Bronchial epithelial cell (primary cell): ENCODE data around the gene XPC. TPM values are rescaled to one million over a fixed set of nuclear protein-coding genes. Genes with fewer than 3 reads are reported as not detected.
"Not testable (repeated sequence)": the region's sequence is repeated elsewhere in the genome, so short reads cannot be mapped to it uniquely, and the experiment has no call there.

Experiments used
- DNase-seq: peaks from one replicate; pipeline ENCODE4 v3.0.0-alpha.2; 2010; ENCODE audit warnings: low read depth
- FAIRE-seq: peaks from 2 replicates; lab custom pipeline; 2011; peaks lifted over from hg19 to GRCh38; lab: Jason Lieb, UNC
- H3K27me3 ChIP-seq: 2 replicates; pipeline ENCODE4 v1.5.1; 2011; ENCODE audit warnings: low read length; ENCODE audit not compliant: control insufficient read depth, insufficient read depth
- H3K36me3 ChIP-seq: 2 replicates; pipeline ENCODE4 v1.5.1; 2011; ENCODE audit warnings: low read length; ENCODE audit not compliant: control insufficient read depth, insufficient read depth
- H3K4me3 ChIP-seq: 2 replicates; pipeline ENCODE4 v1.5.1; 2011; ENCODE audit warnings: mild to moderate bottlenecking, low read depth, low read length, control low read depth
- total RNA-seq: library from RNA; depleted of rRNA; stranded (reverse); fragments of >200 nt; gene quantifications from 2 replicates; pipeline ENCODE4 v1.2.1, GENCODE V29; 2014
- TF ChIP-seq, protein P1 (sequence below): IDR thresholded peaks from 2 replicates; pipeline ENCODE4 v1.5.1; 2011; ENCODE audit warnings: mild to moderate bottlenecking, moderate library complexity, low read length, control low read depth, inconsistent platforms; ENCODE audit not compliant: insufficient read depth, severe bottlenecking

Gene XPC
- total RNA-seq, 1 donor from 2014 or later: 25.3 TPM

DNA sequence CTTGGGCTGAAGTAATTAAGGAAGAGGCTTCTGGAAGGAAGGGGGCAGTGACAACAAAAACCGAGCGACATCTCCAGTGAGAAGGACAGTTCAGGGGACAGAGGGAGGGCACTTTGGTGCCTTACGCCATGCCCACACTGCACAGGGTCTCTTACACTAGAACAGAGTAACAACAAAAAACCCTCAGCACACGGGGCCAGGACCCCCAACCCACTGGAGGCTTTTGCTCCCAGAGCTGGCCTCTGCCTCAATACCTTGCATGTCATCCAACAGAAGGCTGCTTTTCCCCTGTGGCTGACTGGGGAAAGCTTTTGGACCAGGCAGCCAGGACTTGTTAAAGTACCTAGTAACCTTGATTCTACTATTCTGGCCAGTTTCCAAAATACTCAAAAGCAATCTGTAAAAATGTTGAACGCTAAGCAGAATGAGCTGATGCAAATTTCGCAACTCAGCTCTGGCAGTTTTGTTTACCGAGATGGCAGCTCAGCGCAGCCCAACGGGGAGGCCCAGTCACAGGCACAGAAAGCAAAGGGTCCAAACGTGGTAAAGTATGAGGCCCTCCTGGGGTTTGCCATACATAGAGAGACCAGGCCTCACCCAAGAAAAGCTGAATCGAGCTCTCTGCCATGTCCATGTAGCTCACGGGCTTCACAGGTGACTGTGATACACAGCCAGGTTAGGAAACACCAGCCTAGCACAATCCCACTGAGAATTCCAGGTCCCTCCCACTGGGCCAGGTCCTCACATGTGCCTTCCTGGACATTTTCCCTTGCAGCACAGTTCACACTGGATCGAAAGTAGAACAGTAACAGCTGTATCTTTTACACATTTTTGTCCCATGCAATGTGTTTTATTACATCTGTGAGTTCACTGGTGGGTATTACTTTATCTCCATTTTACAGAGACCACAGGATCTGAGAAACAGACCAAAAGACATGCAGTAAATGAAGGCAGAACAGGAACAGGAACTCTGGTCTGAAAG, 59.7 kb downstream of the XPC start:
- H3K27me3 ChIP-seq: no peaks in the 10 kb centered on the region
- DNase-seq: peak; percentile 71
- TF ChIP-seq, protein P1, sequence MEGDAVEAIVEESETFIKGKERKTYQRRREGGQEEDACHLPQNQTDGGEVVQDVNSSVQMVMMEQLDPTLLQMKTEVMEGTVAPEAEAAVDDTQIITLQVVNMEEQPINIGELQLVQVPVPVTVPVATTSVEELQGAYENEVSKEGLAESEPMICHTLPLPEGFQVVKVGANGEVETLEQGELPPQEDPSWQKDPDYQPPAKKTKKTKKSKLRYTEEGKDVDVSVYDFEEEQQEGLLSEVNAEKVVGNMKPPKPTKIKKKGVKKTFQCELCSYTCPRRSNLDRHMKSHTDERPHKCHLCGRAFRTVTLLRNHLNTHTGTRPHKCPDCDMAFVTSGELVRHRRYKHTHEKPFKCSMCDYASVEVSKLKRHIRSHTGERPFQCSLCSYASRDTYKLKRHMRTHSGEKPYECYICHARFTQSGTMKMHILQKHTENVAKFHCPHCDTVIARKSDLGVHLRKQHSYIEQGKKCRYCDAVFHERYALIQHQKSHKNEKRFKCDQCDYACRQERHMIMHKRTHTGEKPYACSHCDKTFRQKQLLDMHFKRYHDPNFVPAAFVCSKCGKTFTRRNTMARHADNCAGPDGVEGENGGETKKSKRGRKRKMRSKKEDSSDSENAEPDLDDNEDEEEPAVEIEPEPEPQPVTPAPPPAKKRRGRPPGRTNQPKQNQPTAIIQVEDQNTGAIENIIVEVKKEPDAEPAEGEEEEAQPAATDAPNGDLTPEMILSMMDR: no peak
- no peak overlapping the region for H3K4me3 ChIP-seq
- FAIRE-seq: no peak
- H3K36me3 ChIP-seq: peaks cover 13% of the 10 kb centered on the region

DNA sequence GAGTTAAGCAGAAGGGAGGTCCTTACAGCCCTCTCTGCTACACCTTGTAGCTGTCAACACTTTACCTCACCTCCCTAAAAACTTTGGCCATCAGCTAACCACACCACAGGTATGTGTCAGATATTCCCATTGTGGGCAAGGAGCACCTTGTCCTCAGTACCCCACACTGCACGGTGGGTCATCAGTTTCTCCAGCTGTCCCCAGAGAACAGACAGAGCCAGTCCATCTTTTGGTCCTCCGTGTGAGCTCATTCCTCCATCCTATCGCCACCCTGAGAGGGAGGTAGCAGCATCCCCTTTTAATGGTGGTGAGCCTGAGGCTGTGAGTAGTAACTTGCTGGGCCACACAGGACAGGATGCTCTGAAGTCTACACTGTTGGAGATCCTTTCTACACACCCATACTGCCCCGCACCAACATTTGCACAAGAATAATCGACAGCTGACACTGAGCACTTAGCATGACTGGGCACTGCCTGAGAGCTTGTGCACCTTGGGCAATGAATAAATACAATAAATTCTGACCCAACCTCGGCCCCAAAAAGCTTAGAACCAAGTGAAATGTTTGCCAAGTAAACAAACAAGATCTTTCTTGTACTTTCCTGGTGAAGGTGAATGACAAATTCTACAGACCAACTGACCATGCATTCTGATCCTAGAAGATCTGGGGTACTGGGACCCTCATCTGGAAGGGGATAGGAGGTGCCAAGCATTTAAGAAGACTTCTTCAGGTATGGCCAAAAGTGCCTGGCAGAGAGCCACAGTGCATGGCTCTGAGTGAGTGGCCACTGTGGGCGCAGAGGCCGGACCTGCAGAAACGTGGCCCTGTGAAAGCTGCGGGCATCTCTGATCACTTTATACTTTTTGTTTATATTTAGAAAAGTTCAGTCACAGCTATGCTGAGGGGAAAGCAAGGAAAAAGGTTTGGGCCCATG, 60.7 kb downstream of the XPC start:
- Histone ChIP-seq H3K4me3 (no peak overlapping the region), H3K27me3 (no peaks in the 10 kb centered on the region), H3K36me3 (peaks cover 17% of the 10 kb centered on the region)
- TF ChIP-seq, protein P1: no peak
- FAIRE-seq (no peak), DNase-seq (no peak)

DNA sequence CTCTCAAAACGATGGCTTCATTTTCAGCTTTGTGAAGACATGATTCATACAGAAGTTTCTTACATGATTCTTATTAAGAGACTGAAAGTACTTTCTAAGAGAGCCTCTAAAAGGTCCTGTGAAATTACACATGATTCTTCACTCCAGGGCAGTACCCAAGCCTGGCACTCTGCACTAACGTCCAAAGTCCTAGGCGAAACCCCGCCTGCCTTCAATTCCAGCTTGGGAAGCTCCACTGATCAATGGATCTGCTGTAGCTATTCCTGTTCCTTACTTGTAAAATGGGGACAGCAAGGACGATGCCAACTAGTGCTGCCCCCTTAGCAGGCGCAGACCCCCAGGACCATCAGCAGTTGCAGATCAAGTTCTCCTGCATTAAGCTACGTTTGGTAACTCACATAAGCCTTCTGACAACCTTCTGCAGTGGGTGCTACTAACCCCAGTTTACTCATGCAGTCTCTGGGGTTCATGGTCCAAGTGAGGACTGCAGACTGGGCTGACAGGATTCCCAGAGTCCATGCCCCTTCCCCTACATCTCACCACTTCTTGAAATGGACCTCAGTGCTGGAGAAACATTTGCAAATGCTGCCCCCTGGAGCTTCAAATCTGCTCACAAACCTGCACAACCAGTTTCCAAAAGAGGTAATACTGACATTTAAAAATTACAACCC, 64.3 kb downstream of the XPC start:
- peaks cover 18% of the 10 kb centered on the region for H3K36me3 ChIP-seq
- FAIRE-seq: no peak

DNA sequence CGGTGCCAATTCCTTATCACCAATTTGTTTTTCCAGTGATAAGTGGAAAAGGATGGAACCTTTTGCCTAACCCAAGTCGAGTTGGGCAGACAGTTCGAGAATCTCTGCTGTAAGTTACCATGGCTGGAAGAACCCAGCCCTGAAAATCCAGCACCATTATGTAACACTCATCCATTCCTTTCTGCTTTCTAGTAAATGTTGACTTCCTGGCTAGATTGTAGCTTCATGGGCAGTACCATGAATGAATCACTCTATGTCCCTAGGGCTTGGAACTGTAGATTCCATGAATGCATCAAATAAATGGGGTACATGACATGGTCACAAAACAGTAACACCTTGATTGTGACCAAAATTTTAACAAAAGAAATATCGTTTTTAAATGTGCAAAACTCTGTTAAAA, 67.7 kb downstream of the XPC start:
- H3K4me3 ChIP-seq: no peak overlapping the region
- TF ChIP-seq, protein P1: no peak
- no peak for FAIRE-seq
- no peaks in the 10 kb centered on the region for H3K27me3 ChIP-seq
- DNase-seq: peak; percentile 43
- peaks cover 13% of the 10 kb centered on the region for H3K36me3 ChIP-seq

More for the DNA sequence above, 64.3 kb downstream of the XPC start:
- no peak overlapping the region for H3K4me3 ChIP-seq
- TF ChIP-seq, protein P1: peak; percentile 23
- no peaks in the 10 kb centered on the region for H3K27me3 ChIP-seq
- no peak for DNase-seq

DNA sequence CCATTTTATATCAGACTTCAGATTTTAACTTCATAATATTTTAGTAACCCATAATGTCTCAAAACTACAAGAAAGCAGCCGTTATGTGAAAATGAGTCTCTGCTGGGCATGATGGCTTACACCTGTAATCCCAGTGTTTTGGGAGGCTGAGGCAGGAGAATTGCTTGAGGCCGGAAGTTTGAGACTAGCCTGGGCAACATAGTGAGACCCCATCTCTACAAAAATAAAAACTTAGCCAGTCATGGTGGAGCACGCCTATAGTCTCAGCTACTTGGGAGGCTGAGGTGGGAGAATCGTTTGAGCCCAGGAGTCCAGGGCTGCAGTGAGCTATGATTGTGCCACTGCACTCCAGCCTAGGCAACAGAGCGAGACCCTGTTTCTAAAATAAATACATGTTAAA, 68.6 kb downstream of the XPC start:
- not testable (repeated sequence) for H3K36me3 ChIP-seq, DNase-seq, H3K4me3 ChIP-seq, H3K27me3 ChIP-seq, FAIRE-seq
